ENCODE results near the gene RARS1.

DNA sequence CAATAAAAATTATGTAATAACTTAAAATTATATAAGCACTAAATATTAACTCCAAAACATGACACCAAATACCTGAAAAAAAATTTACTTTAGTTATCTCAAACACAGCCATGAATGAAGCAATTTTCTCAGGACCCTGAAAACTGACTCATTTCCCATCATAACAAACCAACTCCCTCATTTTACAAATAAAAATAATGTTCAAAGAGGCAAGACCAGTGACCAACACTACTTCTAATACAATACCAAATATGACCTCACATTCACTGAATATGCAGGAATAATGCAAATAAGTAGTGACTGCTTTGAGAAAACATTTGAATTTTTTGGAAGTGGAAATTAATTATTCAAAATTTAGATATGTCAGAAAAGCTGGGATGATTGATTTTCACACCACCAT lies 64.4 kb downstream of the RARS1 start:
- TF ChIP-seq CTCF (IDR thresholded peaks at IDR 0.05) (no peak), POLR2A (IDR thresholded peaks at IDR 0.05) (no peak)
